Erythroblast (primary cell): ENCODE data around the gene DEPDC5.

Experiments
- GATA1 ChIP-seq: IDR thresholded peaks from 2 replicates; pipeline ENCODE4 v1.6.1; 2011; ENCODE audit warnings: low read depth, mild to moderate bottlenecking, control low read depth, low read length, moderate library complexity
- POLR2A ChIP-seq: IDR thresholded peaks from 2 replicates; pipeline ENCODE4 v1.6.1; 2011; ENCODE audit warnings: mild to moderate bottlenecking, low read length

DNA sequence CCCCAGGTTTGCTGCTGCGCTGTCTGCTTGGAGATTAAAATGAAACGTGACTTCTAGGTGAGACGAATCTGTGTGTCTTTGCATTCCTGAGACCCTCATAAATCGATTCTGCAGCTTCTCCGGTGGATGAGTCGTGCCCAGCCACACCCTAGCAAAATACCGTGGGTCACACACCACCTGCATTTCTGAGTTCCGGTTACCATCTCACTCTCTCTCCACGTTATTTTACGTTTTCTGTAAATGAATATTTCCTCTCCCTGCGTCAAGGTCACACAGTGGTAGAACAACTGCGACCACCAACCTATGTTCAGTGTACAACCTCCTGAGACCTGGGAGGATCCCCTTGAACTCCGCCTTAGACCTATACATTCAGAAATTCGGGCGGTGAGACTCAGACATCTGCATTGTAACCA lies 191.6 kb downstream of the DEPDC5 start:
- TF ChIP-seq POLR2A (no peak), GATA1 (no peak)
